Common myeloid progenitor, CD34-positive (primary cell): ENCODE data around the gene MYH2.
"Not testable (repeated sequence)": the region's sequence is repeated elsewhere in the genome, so short reads cannot be mapped to it uniquely, and the experiment has no call there.

Experiments used
- CTCF ChIA-PET: fragments of 350-600 bp; sonication (Branson Sonifier 250); formaldehyde crosslinking; loops from one replicate; lab custom pipeline; 2021; ENCODE audit warnings: antibody characterized with exemption; lab: Charles Lee
- POLR2A ChIA-PET: fragments of 350-600 bp; sonication (Branson Sonifier 250); formaldehyde crosslinking; loops from one replicate; lab custom pipeline; 2021; ENCODE audit warnings: antibody characterized with exemption; lab: Charles Lee
- DNase-seq, 3 donors: peaks; one replicate each; pipeline versions ENCODE4 v3.0.0 to v3.0.0-alpha.2; 2013
- H3K27ac ChIP-seq, 2 experiments: 1 replicate in 1 of 2; 2 replicates in 1 of 2; pipeline ENCODE4 v1.7.0; 2013; ENCODE audit warnings: inconsistent platforms in 2 of 2, low read length in 2 of 2, mild to moderate bottlenecking in 2 of 2, low read depth in 1 of 2, moderate library complexity in 1 of 2; ENCODE audit not compliant: severe bottlenecking in 2 of 2, insufficient read depth in 1 of 2, poor library complexity in 1 of 2
- H3K27me3 ChIP-seq, 5 experiments: replicated peaks in 2 of 5; 1 replicate in 3 of 5; 2 replicates in 2 of 5; pipeline versions ENCODE4 v1.6.1 to v1.7.0; 2013; ENCODE audit warnings: low read length in 4 of 5, mild to moderate bottlenecking in 2 of 5, moderate library complexity in 2 of 5, inconsistent platforms in 1 of 5; ENCODE audit not compliant: insufficient read depth in 5 of 5, control insufficient read depth in 4 of 5
- H3K36me3 ChIP-seq, 4 experiments: 1 replicate in 2 of 4; 2 replicates in 2 of 4; pipeline versions ENCODE4 v1.6.1 to v1.7.0; 2013; ENCODE audit warnings: low read length in 3 of 4, control low read depth in 1 of 4, mild to moderate bottlenecking in 1 of 4; ENCODE audit not compliant: control insufficient read depth in 4 of 4, insufficient read depth in 4 of 4
- H3K4me1 ChIP-seq, 4 experiments: 1 replicate in 3 of 4; 2 replicates in 1 of 4; pipeline versions ENCODE4 v1.6.1 to v1.7.1; 2013; ENCODE audit warnings: low read length in 3 of 4, mild to moderate bottlenecking in 3 of 4, control low read depth in 1 of 4, inconsistent platforms in 1 of 4, moderate library complexity in 1 of 4; ENCODE audit not compliant: control insufficient read depth in 4 of 4, insufficient read depth in 4 of 4; ENCODE audit errors: control extremely low read depth in 1 of 4
- H3K4me3 ChIP-seq, 7 experiments: 1 replicate in 4 of 7; 2 replicates in 3 of 7; pipeline versions ENCODE4 v1.5.1 to v1.7.0; 2013; ENCODE audit warnings: mild to moderate bottlenecking in 7 of 7, low read length in 6 of 7, moderate library complexity in 6 of 7, inconsistent platforms in 2 of 7, low read depth in 2 of 7, control low read depth in 1 of 7; ENCODE audit not compliant: insufficient read depth in 4 of 7, control insufficient read depth in 1 of 7; ENCODE audit errors: extremely low read depth in 1 of 7
- H3K9me3 ChIP-seq, 5 experiments: 1 replicate in 4 of 5; 2 replicates in 1 of 5; pipeline versions ENCODE4 v1.6.1 to v1.7.1; 2013; ENCODE audit warnings: low read length in 4 of 5, mild to moderate bottlenecking in 2 of 5, inconsistent platforms in 1 of 5, low read depth in 1 of 5, moderate library complexity in 1 of 5; ENCODE audit not compliant: control insufficient read depth in 4 of 5, insufficient read depth in 2 of 5; ENCODE audit errors: control extremely low read depth in 1 of 5
- WGBS: methylation state at CpG from one replicate; pipeline ENCODE4 v1.1.5; 2013; ENCODE audit not compliant: insufficient coverage; 5-methylcytosine and 5-hydroxymethylcytosine counted together

MYH2 gene

GRCh38 chr17:10541179-10541578, 8.3 kb downstream of the MYH2 start:
- H3K36me3 ChIP-seq, H3K4me3 ChIP-seq, H3K4me1 ChIP-seq, CTCF ChIA-PET, H3K27me3 ChIP-seq, H3K27ac ChIP-seq, H3K9me3 ChIP-seq, DNase-seq, POLR2A ChIA-PET: not testable (repeated sequence)
- 100% methylated on average over 4 of the region's 6 CpGs for WGBS

DNA sequence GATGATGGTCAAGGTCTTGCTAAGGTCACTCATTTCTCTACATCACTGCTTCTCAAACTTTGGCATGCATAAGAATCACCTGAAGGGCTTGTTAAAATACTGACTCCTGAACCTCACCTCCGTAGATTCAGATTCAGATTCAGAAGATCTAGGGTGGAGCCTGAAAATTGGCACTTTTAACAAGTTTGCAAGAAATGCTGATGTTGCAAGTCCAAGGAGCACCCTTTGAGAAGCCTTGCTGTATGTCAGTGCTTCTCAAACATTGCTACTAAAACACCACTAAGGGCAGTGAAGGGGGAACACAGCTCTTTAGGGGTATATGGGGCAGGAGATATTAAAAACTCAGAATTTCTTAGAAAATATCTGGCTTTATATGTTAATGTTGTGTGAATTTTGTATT, 17.4 kb downstream of the MYH2 start:
- POLR2A ChIA-PET: no interaction called here
- WGBS: 100% methylated on average over 1 of the region's 1 CpG
- Histone ChIP-seq H3K4me3 (no peak overlapping the region), H3K27me3 (no peaks in the 10 kb centered on the region), H3K4me1 (no peaks in the 10 kb centered on the region), H3K27ac (no peak overlapping the region), H3K9me3 (no peaks in the 10 kb centered on the region), H3K36me3 (no peaks in the 10 kb centered on the region)
- CTCF ChIA-PET: no interaction called here
- DNase-seq: no peak

DNA sequence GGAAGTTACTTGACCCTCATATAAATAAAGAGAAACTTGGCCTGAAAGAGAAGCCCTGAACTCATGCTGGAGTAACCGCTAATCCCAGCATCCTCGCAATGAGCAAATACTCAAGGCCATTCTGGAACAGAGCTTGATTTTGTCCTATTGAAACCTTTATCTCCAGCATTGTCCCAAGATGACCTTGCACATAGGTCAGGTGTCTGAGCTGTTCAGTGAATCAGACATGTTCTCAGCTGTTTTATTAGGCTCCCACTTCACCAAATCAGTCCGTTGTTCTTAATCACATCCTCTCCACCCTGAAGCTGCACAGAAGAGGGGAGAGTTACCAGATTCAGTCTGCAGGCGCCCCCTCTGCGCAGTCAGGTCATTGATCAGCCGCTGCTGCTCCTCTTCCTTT, 22.0 kb downstream of the MYH2 start:
- Histone ChIP-seq H3K4me1 (no peaks in the 10 kb centered on the region), H3K4me3 (no peak overlapping the region), H3K27ac (no peak overlapping the region), H3K9me3 (no peaks in the 10 kb centered on the region), H3K36me3 (no peaks in the 10 kb centered on the region), H3K27me3 (no peaks in the 10 kb centered on the region)
- WGBS: 100% methylated on average over 2 of the region's 6 CpGs
- ChIA-PET CTCF (no interaction called here), POLR2A (no interaction called here)
- no peak for DNase-seq

GRCh38 chr17:10526517-10526916, 22.9 kb downstream of the MYH2 start:
- Histone ChIP-seq H3K4me1 (no peaks in the 10 kb centered on the region), H3K27me3 (no peaks in the 10 kb centered on the region), H3K4me3 (no peak overlapping the region), H3K36me3 (no peaks in the 10 kb centered on the region), H3K9me3 (no peaks in the 10 kb centered on the region), H3K27ac (no peak overlapping the region)
- CTCF ChIA-PET: interaction anchor here (0.9 kb wide), 1 partner anchor 10 kb away, joined by 3 read pairs; no protein-coding TSS in a partner anchor
- POLR2A ChIA-PET: interaction anchor here (0.7 kb wide), 1 partner anchor 17 kb away, joined by 3 read pairs; no protein-coding TSS in a partner anchor
- no peak for DNase-seq
- WGBS: 91% methylated on average over 7 of the region's 11 CpGs

DNA sequence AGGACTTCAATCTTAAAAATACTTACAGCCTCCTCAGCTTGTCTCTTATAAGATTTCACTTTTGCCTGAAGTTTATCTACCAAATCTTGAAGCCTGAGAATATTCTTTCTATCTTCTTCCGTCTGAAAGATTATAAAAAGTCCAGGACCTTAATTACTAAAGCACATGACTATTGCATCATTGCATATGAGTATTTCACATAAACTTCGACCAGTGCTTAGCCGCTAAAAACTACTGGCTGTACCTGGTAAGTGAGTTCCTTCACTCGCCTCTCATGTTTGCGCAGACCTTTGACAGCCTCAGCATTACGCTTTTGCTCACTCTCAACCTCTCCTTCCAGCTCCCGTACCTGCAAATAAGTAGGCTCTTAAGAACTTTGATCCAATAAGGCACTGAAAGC, 26.4 kb downstream of the MYH2 start:
- H3K27ac ChIP-seq: no peak overlapping the region

DNA sequence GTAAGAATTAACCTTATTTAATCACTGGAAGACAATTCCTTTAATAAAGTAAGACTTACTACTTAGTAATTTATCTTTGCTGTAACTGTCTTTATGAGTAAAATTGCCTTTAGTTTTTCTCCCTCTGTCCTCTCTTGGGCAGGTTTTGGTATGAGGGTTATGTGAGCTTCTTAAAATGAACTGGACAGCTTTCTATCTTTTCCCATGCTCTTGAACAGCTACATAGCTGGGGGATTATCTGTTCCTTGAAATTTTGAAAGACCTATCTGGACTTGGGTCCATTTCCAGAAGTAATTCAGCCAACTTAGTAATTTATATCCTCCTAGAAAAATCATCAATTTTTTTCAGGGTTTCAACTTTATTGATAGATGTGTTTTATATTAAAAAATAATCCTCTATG, 27.5 kb downstream of the MYH2 start:
- H3K4me3 ChIP-seq: no peak overlapping the region
- CTCF ChIA-PET: no interaction called here
- no peak for DNase-seq
- H3K4me1 ChIP-seq: no peaks in the 10 kb centered on the region
- POLR2A ChIA-PET: no interaction called here
- no peaks in the 10 kb centered on the region for H3K36me3 ChIP-seq
- no peak overlapping the region for H3K27ac ChIP-seq
- H3K9me3 ChIP-seq: no peaks in the 10 kb centered on the region
- H3K27me3 ChIP-seq: peaks cover 0 to 3% (median 0%) of the 10 kb centered on the region in 5 experiments

More for the DNA sequence above, 26.4 kb downstream of the MYH2 start:
- H3K4me3 ChIP-seq: no peak overlapping the region
- H3K4me1 ChIP-seq: no peaks in the 10 kb centered on the region
- ChIA-PET POLR2A (no interaction called here), CTCF (no interaction called here)
- H3K27me3 ChIP-seq: peaks cover 0 to 3% (median 0%) of the 10 kb centered on the region in 5 experiments
- DNase-seq: no peak
- 96% methylated on average over 6 of the region's 7 CpGs for whole genome bisulfite sequencing
- H3K36me3 ChIP-seq: no peaks in the 10 kb centered on the region
- H3K9me3 ChIP-seq: no peaks in the 10 kb centered on the region

GRCh38 chr17:10518271-10519037, 31.0 kb downstream of the MYH2 start, which contains the start of gene MYH1:
TSS of gene MYH1 (minus strand) at chr17:10518542. CDS start at chr17:10516642, 1,900 bp downstream.
- WGBS: 94% methylated on average over 8 of the region's 11 CpGs
- POLR2A ChIA-PET: no interaction called here
- CTCF ChIA-PET: no interaction called here

More at GRCh38 chr17:10518271-10519037, 31.0 kb downstream of the MYH2 start, which contains the start of gene MYH1:
- Histone ChIP-seq H3K27me3 (peaks cover 0 to 3% (median 0%) of the 10 kb centered on the region in 5 experiments), H3K36me3 (no peaks in the 10 kb centered on the region), H3K4me3 (no peak within 1 kb of the TSS), H3K27ac (no peak within 1 kb of the TSS), H3K4me1 (no peaks in the 10 kb centered on the region), H3K9me3 (no peaks in the 10 kb centered on the region)
- DNase-seq: no peak
